ENCODE measurements around the gene MACROH2A2.
"Not testable (repeated sequence)": the region's sequence is repeated elsewhere in the genome, so short reads cannot be mapped to it uniquely, and the experiment has no call there.

Gene MACROH2A2

GRCh38 chr10:70106958-70107791 is 54.5 kb downstream of the MACROH2A2 start:
- no peak for DNase-seq

- DNase-seq: no peak
Measured at GRCh38 chr10:70109064-70109729, 56.6 kb downstream of the MACROH2A2 start.

DNA sequence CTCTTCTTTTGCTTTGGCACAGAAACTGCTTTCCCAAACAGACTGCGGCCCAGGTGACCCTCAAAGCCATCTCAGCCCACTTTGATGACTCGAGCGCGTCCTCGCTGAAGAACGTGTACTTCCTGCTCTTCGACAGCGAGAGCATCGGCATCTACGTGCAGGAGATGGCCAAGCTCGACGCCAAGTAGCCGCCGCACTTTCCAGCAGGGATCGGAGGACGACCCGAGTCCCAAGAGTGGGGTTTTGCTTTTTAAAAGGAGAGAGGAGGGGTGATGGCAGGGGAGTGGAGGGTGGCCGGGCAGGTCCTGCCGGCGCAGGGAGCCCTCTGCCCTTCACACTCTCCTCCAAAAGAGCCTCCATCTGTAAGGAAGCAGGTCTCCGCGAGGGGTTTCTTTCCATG is 58.9 kb downstream of the MACROH2A2 start:
- DNase-seq: no peak

DNA sequence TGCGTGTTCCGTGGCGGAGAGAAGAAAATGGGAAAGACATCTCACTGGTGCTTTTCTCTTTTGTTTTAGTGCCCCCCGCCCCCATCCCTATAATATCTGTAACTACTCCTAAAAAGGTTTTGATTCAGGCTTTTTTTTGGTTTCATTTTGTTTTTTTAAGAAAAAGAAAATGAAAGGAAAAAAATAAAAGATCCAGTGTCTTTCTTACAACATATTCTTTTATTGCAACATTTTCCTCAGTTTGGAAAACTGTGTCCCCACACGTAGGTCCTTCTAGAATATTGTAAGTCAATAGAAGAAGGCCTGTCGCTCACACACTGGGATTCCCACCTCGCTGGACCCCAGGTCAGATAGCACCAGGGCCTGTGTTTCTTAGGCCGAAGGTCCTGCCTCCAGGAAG is 59.4 kb downstream of the MACROH2A2 start:
- DNase-seq: no peak

GRCh38 chr10:70114902-70115301 is 62.3 kb downstream of the MACROH2A2 start:
- DNase-seq: no peak

GRCh38 chr10:70115948-70116682 is 63.5 kb downstream of the MACROH2A2 start:
- DNase-seq: peak; percentile 39 to 54

- no peak for DNase-seq
Measured at GRCh38 chr10:70117646-70118045, 65.0 kb downstream of the MACROH2A2 start.

- no peak for DNase-seq
Measured at GRCh38 chr10:70118196-70118595, 65.5 kb downstream of the MACROH2A2 start.

- DNase-seq: no peak
Measured at GRCh38 chr10:70119197-70119596, 66.6 kb downstream of the MACROH2A2 start.

- no peak for DNase-seq
Measured at GRCh38 chr10:70119623-70120022, 67.0 kb downstream of the MACROH2A2 start.

- no peak for DNase-seq
Measured at GRCh38 chr10:70120417-70120816, 67.8 kb downstream of the MACROH2A2 start.

- no peak for DNase-seq
Measured at GRCh38 chr10:70121281-70121949, 68.8 kb downstream of the MACROH2A2 start.

GRCh38 chr10:70122742-70123141 is 70.1 kb downstream of the MACROH2A2 start:
- no peak for DNase-seq

- DNase-seq: not testable (repeated sequence)
Measured at GRCh38 chr10:70123166-70123565, 70.5 kb downstream of the MACROH2A2 start.

DNA sequence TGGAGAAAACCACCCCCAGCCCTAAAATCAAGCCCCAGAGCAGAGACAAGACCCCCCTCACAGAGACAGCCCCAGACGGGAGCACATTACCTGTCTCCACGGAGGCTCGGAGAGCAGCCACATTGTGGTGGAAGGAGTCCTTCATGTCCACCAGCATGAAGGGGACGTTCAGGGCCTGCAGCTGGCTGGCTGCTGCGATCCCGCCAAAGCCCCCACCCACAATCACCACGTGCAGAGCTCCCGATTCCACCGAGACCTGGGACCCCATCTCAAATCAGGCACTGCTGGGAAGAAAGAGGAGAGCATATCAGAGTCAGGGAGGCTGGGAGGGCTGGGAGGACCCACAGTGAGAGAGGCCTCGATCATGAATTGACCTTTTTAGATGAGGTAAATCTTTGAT is 71.2 kb downstream of the MACROH2A2 start:
- no peak for DNase-seq

DNA sequence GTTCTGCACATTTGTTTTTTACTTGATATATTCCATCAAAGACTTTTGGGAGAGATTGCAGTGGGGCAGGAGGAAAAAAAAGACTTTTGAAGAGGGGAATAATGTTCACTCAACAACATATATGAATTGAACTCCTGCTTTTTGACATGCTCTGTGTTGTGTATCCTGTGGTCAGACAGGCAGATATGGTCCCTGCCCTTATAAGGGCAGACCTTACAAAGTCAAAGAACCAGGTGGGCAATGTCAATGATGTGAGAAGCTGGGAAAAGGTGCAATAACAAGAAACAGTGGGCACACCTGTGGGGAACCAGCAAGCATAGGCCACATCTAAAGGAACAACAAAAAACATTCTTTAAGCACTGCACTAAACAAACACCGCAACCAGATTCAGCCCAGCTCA is 71.8 kb downstream of the MACROH2A2 start:
- DNase-seq: no peak

- DNase-seq: no peak
Measured at GRCh38 chr10:70124918-70125317, 72.3 kb downstream of the MACROH2A2 start.

GRCh38 chr10:70125918-70126552 is 73.4 kb downstream of the MACROH2A2 start:
- no peak for DNase-seq

DNA sequence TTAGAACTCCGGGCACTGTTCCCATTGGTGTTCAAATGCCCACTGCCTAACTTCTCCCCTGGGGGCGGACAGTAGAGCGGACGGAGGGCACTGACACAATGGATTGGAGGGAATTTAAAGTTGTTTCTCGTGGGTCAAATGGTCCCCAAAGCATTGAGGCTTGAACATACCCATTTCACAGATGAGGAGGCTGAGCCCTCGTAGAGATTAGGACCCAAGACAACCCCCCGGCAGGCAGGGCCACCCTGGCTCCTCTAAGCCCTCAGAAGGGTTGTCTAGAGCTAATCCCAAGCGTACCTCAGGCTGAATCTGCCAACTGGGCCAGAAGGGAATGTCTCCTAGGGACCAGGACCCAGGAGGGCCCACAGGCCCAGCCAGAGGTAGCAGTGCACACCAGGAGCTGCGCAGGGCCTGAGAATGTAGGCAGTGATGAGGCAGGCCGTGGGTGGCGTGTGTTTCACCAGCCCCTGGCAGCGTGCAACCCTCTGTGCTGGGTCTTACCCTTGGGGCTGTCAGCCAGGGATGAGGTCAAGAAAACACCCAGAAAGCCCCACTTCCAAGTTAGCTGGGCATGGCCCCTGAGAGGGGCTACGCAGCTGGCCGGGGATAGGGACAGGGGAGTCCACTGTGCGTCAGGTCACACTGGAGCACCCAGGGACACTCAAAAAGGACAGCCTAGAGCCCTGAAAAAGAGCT is 74.2 kb downstream of the MACROH2A2 start:
- no peak for DNase-seq

DNA sequence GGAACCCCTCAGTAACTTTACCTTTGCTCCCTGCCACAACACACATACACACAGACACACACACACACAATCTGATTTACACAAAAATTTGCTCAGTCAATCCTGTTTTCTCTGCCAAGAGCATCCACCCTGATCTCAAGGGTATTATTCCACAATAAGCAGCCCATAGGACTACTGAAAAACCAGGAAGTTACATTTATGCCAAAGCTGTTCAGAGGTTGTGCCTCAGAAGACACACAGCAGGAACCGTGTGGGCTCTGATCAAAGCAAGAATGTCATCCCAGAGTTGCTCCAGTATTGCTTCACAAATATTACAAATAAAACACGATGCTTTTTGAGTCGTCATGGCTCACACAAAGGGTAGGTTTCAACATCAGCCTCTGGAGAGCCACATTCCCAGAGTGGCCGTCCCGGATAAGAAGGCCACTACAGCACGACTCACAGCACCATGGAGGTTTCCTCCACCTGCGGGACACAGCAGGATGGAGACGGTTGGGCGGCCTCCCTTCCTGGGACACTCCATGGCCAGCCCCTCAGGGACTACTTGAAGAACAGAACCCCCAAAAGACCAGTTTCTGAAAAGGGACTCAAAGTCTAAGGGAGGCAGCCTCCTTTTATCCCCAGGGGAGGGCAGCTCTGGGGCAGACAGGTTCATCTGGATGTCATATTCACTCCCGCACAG is 78.4 kb downstream of the MACROH2A2 start:
- no peak for DNase-seq

- no peak for DNase-seq
Measured at GRCh38 chr10:70131560-70131937, 78.9 kb downstream of the MACROH2A2 start.
